ENCODE measurements around the gene PRR16. TPM values are rescaled to one million over a fixed set of nuclear protein-coding genes. Genes with fewer than 3 reads are reported as not detected.

Gene PRR16
- total RNA-seq, 1 donor from 2014 or later: 0.29 TPM

DNA sequence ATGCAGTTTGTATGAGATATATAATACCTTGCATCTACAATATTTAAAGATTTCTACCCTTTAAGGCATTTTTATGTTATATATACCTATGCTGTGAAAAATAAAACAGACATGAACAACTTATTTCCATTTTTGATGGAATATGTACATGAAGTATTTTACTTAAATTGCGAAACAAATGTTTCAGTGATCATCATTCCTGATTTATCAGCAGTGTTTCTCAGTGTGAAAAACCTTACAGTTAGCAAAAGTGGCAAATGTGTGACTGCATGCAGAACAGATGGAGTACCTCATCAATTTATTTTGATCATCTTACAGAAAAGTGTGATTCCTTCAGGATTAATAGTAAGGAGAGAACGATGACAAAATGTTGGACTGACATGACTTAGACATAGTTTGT, 43.1 kb downstream of the PRR16 start:
- no peak for ATAC-seq (ENCODE audit: low read depth)

DNA sequence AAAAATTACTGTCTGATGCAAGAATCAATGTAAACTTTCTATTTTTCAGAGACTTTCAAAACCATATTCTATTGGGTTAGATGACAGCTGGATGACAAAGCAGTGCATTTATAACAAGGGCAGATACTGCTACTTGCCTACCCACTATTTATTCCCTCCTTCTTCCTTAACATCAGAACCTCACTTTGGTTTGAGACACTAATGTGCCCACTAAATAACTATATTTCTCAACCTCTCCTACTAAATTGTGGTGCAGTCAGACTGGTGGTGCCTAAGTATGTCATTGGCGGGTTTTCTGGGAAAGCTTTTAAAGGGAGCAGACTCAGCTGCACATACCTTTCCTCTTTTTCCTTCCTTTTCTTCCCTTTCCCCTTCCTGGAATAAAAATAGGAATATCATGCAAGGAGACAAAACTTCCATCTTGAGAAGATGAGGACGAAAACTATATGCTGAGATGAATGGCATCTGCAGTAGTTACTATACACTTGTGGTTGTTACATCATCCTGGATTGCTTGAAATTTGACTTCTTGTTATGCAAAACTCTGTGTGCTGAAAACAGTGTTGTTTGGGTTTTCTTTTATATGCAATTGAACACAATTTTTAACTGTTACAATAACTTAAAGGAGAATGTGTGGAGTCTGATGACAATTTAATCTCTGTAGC, 43.8 kb downstream of the PRR16 start:
- H3K9me3 Mint-ChIP-seq: no peaks in the 10 kb centered on the region
- DNase-seq (no peak), ATAC-seq (ENCODE audit: low read depth) (no peak)
- H3K36me3 Mint-ChIP-seq (ENCODE audit: low read depth): no peaks in the 10 kb centered on the region
- POLR2A ChIA-PET: no interaction called here
- intact Hi-C loops (cut with micrococcal nuclease): no loop called here
- TF ChIP-seq, protein P1, sequence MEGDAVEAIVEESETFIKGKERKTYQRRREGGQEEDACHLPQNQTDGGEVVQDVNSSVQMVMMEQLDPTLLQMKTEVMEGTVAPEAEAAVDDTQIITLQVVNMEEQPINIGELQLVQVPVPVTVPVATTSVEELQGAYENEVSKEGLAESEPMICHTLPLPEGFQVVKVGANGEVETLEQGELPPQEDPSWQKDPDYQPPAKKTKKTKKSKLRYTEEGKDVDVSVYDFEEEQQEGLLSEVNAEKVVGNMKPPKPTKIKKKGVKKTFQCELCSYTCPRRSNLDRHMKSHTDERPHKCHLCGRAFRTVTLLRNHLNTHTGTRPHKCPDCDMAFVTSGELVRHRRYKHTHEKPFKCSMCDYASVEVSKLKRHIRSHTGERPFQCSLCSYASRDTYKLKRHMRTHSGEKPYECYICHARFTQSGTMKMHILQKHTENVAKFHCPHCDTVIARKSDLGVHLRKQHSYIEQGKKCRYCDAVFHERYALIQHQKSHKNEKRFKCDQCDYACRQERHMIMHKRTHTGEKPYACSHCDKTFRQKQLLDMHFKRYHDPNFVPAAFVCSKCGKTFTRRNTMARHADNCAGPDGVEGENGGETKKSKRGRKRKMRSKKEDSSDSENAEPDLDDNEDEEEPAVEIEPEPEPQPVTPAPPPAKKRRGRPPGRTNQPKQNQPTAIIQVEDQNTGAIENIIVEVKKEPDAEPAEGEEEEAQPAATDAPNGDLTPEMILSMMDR (IDR thresholded peaks at IDR 0.05): no peak
- no peak overlapping the region for H3K27ac Mint-ChIP-seq
- H3K4me1 Mint-ChIP-seq: no peaks in the 10 kb centered on the region
- H3K4me3 Mint-ChIP-seq: no peak overlapping the region
- H3K27me3 Mint-ChIP-seq: no peaks in the 10 kb centered on the region
- CTCF ChIA-PET: no interaction called here

More for the DNA sequence above, 43.1 kb downstream of the PRR16 start:
- DNase-seq: no peak
- Mint-ChIP-seq H3K4me3 (no peak overlapping the region), H3K27ac (no peak overlapping the region), H3K9me3 (no peaks in the 10 kb centered on the region), H3K4me1 (no peaks in the 10 kb centered on the region), H3K27me3 (no peaks in the 10 kb centered on the region), H3K36me3 (ENCODE audit: low read depth) (no peaks in the 10 kb centered on the region)
- TF ChIP-seq, protein P1 (IDR thresholded peaks at IDR 0.05): no peak
- CTCF ChIA-PET: no interaction called here
- intact Hi-C loops (cut with micrococcal nuclease): no loop called here
- POLR2A ChIA-PET: no interaction called here

DNA sequence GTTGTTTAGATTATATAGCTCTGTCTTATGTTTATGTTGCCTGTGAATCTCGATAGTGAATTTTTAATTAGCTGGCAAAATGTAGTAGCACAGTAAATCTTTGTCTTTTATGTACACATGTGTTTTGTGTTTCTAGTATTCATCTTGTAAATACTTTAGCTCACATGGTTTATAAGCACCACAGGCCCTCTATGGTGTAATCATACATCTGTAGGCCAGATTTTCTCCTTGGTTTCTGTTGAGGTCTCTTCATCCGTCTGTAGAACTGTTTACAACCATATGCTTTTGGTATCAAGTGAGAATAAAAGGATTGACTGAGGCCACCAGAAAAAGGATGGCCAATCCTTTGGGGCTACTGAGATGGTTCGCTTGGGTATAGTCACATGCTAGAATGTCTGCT, 45.0 kb downstream of the PRR16 start:
- Mint-ChIP-seq H3K9me3 (no peaks in the 10 kb centered on the region), H3K27ac (no peak overlapping the region), H3K27me3 (no peaks in the 10 kb centered on the region), H3K4me1 (no peaks in the 10 kb centered on the region), H3K4me3 (no peak overlapping the region), H3K36me3 (ENCODE audit: low read depth) (no peaks in the 10 kb centered on the region)
- ChIA-PET CTCF (no interaction called here), POLR2A (no interaction called here)
- ATAC-seq (ENCODE audit: low read depth): no peak
- no peak for DNase-seq
- intact Hi-C loops (cut with micrococcal nuclease): no loop called here
- TF ChIP-seq, protein P1 (IDR thresholded peaks at IDR 0.05): no peak

DNA sequence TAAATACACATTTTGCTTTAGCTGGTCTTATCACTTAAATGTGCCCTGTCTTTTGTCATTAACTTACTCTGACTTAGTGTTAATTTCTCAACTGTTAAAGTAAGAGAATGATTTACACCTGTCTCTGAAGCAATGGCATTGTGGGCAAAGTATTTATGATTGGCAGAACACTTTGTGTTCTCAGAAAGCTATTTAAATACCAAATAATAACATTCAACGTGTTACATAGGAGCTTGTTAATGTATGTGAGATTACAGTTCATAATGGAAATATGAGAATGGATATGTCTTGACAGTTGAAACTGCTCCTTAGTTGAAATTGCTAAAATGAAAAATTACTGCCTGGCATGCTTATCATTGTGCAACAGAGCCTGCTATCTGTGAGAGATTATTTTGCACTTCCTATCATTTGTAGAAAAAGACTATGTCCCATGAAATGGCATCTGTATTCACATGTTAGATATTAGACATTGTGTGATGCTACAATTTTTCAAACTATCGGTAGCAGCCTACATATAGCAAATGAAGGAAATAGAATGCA, 46.1 kb downstream of the PRR16 start:
- intact Hi-C loops (cut with micrococcal nuclease): no loop called here
- H3K36me3 Mint-ChIP-seq (ENCODE audit: low read depth): no peaks in the 10 kb centered on the region
- no peaks in the 10 kb centered on the region for H3K9me3 Mint-ChIP-seq
- no peaks in the 10 kb centered on the region for H3K27me3 Mint-ChIP-seq
- H3K4me3 Mint-ChIP-seq: no peak overlapping the region
- H3K27ac Mint-ChIP-seq: no peak overlapping the region
- CTCF ChIA-PET: no interaction called here
- TF ChIP-seq, protein P1 (IDR thresholded peaks at IDR 0.05): no peak
- H3K4me1 Mint-ChIP-seq: no peaks in the 10 kb centered on the region
- ATAC-seq (ENCODE audit: low read depth): no peak
- DNase-seq: no peak
- POLR2A ChIA-PET: no interaction called here

DNA sequence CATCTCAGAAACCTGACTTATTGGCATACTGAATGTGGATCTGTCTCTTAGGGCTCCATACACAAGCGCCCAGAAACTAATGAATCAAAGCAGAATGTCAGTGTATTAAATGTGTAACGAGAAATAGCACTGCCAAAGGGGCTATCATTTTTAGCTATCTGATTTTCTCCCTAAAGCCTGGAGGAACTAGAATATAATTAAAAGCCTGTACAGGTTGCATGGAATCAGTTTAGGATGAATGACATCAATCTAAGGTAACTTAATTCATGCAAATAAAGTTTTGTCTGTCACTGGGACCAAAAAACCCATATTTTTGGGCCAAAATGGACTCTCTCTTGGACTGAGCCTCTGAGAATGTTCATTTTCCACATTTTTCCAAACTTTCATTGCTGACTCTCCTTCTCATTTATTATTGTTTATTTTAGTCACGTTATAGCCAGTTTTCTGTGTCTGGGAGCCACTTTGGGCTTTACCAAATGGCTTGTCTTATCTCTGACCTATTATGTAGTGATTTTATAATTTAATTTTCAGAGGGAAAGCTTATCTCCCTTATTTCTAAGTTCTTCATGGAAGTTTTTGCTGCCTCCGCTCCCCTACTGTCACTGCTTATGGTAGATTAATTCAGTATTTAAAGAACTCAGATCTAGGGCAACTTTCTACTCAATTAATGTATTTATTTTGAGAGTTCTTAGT, 47.0 kb downstream of the PRR16 start:
- CTCF ChIA-PET: no interaction called here

More for the DNA sequence above, 47.0 kb downstream of the PRR16 start:
- Mint-ChIP-seq H3K36me3 (ENCODE audit: low read depth) (no peaks in the 10 kb centered on the region), H3K27me3 (no peaks in the 10 kb centered on the region), H3K27ac (no peak overlapping the region), H3K9me3 (no peaks in the 10 kb centered on the region), H3K4me3 (no peak overlapping the region), H3K4me1 (no peaks in the 10 kb centered on the region)
- no peak for DNase-seq
- TF ChIP-seq, protein P1 (IDR thresholded peaks at IDR 0.05): no peak
- ATAC-seq (ENCODE audit: low read depth): no peak
- intact Hi-C loops (cut with micrococcal nuclease): no loop called here
- POLR2A ChIA-PET: no interaction called here
